B cell (primary cell): Measurements from ENCODE around the gene CFAP61. TPM values are rescaled to one million over a fixed set of nuclear protein-coding genes. Genes with fewer than 3 reads are reported as not detected.

Experiments
- ATAC-seq: fragments of 200-7000 bp; cut with Tn5 transposase; one replicate; pipeline ENCODE4 v1.10.0; 2021; ENCODE audit warnings: low read depth, mild to moderate bottlenecking, moderate number of reproducible peaks, moderate library complexity
- CTCF ChIA-PET: fragments of 350-600 bp; sonication (Branson Sonifier 250); formaldehyde crosslinking; loops from one replicate; lab custom pipeline; 2021; ENCODE audit warnings: antibody characterized with exemption, inconsistent platforms; lab: Charles Lee
- POLR2A ChIA-PET: fragments of 350-600 bp; sonication (Branson Sonifier 250); formaldehyde crosslinking; loops from one replicate; lab custom pipeline; 2021; ENCODE audit warnings: antibody characterized with exemption; lab: Charles Lee
- DNase-seq: peaks from one replicate; pipeline ENCODE4 v3.0.0; 2013
- H2AFZ ChIP-seq: 2 replicates; pipeline ENCODE4 v1.6.1; 2012; ENCODE audit warnings: mild to moderate bottlenecking, low read depth, low read length; ENCODE audit not compliant: insufficient read depth, poor library complexity, severe bottlenecking
- H3K27ac ChIP-seq, 2 donors: 1 replicate in 1 of 2; 2 replicates in 1 of 2; pipeline ENCODE4 v1.5.1; 2012 to 2013; ENCODE audit warnings: low read length in 2 of 2, mild to moderate bottlenecking in 2 of 2, moderate library complexity in 1 of 2
- H3K27me3 ChIP-seq, 4 experiments: fragments of 200-600 bp in 1 of 4; sonication (generic) in 1 of 4; replicated peaks in 1 of 4; 1 replicate in 2 of 4; 2 replicates in 2 of 4; pipeline versions ENCODE4 v1.6.1 to v1.7.0; 2013 to 2016; ENCODE audit warnings: low read length in 3 of 4, mild to moderate bottlenecking in 2 of 4, mixed read lengths in 1 of 4, moderate library complexity in 1 of 4; ENCODE audit not compliant: insufficient read depth in 4 of 4, control insufficient read depth in 3 of 4; ENCODE audit errors: control extremely low read depth in 1 of 4
- H3K36me3 ChIP-seq, 2 experiments: replicated peaks in 1 of 2; 1 replicate in 1 of 2; 2 replicates in 1 of 2; pipeline versions ENCODE4 v1.6.1 to v1.7.1; 2013; ENCODE audit warnings: low read length in 1 of 2; ENCODE audit not compliant: insufficient read depth in 2 of 2, control insufficient read depth in 1 of 2; ENCODE audit errors: control extremely low read depth in 1 of 2, extremely low read depth in 1 of 2
- H3K4me1 ChIP-seq, 2 donors: fragments of 200-600 bp in 1 of 2; sonication (generic) in 1 of 2; 1 replicate in 1 of 2; 2 replicates in 1 of 2; pipeline versions ENCODE4 v1.5.1 to v1.6.1; 2013 to 2017; ENCODE audit warnings: low read length in 2 of 2; ENCODE audit not compliant: control insufficient read depth in 2 of 2, insufficient read depth in 2 of 2
- H3K4me2 ChIP-seq: replicated peaks from 2 replicates; pipeline ENCODE3; 2012; ENCODE audit warnings: mild to moderate bottlenecking, low read depth, low read length; ENCODE audit not compliant: poor library complexity, severe bottlenecking
- H3K4me3 ChIP-seq, 5 experiments: fragments of 200-600 bp in 1 of 5; sonication (generic) in 1 of 5; 1 replicate in 3 of 5; 2 replicates in 2 of 5; pipeline versions ENCODE4 v1.5.1 to v1.7.0; 2011 to 2016; ENCODE audit warnings: low read length in 4 of 5, mild to moderate bottlenecking in 4 of 5, low read depth in 2 of 5, control low read depth in 1 of 5, moderate library complexity in 1 of 5; ENCODE audit not compliant: insufficient read depth in 1 of 5; ENCODE audit errors: control extremely low read depth in 1 of 5, extremely low read depth in 1 of 5
- H3K79me2 ChIP-seq: fragments of 200-600 bp; sonication (generic); one replicate; pipeline ENCODE4 v1.6.0; 2016; ENCODE audit warnings: low read length; ENCODE audit not compliant: control insufficient read depth, insufficient read depth
- H3K9ac ChIP-seq: fragments of 200-600 bp; sonication (generic); 2 replicates; pipeline ENCODE4 v1.6.1; 2017; ENCODE audit warnings: mild to moderate bottlenecking, low read length, moderate library complexity
- H3K9me3 ChIP-seq, 3 donors: one replicate each; pipeline versions ENCODE4 v1.6.1 to v1.7.1; 2013; ENCODE audit warnings: low read length in 2 of 3; ENCODE audit not compliant: control insufficient read depth in 2 of 3, insufficient read depth in 1 of 3; ENCODE audit errors: control extremely low read depth in 1 of 3
- H4K20me1 ChIP-seq: 2 replicates; pipeline ENCODE4 v1.6.0; 2012; ENCODE audit warnings: mild to moderate bottlenecking, low read length; ENCODE audit not compliant: insufficient read depth, control insufficient read depth, poor library complexity, severe bottlenecking
- H3K27ac Mint-ChIP-seq: one replicate; pipeline ENCODE4 v1.8.0; 2021; ENCODE audit warnings: mixed read lengths
- H3K27me3 Mint-ChIP-seq: one replicate; pipeline ENCODE4 v1.8.0; 2021; ENCODE audit warnings: mixed read lengths
- H3K4me1 Mint-ChIP-seq: one replicate; pipeline ENCODE4 v1.8.0; 2021; ENCODE audit warnings: mixed read lengths
- H3K4me3 Mint-ChIP-seq: one replicate; pipeline ENCODE4 v1.8.0; 2021; ENCODE audit warnings: mixed read lengths
- H3K9me3 Mint-ChIP-seq: one replicate; pipeline ENCODE4 v1.8.0; 2022; ENCODE audit warnings: mixed read lengths; ENCODE audit not compliant: insufficient read depth
- EZH2 ChIP-seq: IDR thresholded peaks from 2 replicates; pipeline ENCODE4 v1.6.1; 2012; ENCODE audit warnings: borderline replicate concordance, low read depth, mild to moderate bottlenecking, moderate library complexity, low read length; ENCODE audit not compliant: insufficient read depth, poor library complexity, severe bottlenecking
- WGBS: methylation state at CpG from one replicate; pipeline ENCODE4 v1.1.5; 2013; ENCODE audit warnings: missing lambda C conversion rate; ENCODE audit not compliant: insufficient coverage; 5-methylcytosine and 5-hydroxymethylcytosine counted together
- intact Hi-C: fragments of 100-400 bp; cut with micrococcal nuclease; formaldehyde crosslinking; loops from one replicate; pipeline ENCODE4 v1.10.0; 2022
- polyA plus RNA-seq: library from polyadenylated mRNA; depleted of rRNA; stranded (reverse); fragments of >200 nt; gene quantifications from 2 replicates; pipeline ENCODE4 v1.2.3, GENCODE V29; 2012
- total RNA-seq, 2 donors: library from RNA; stranded (reverse); fragments of 120-200 nt in 1 of 2; gene quantifications; 1 replicate in 1 of 2; 2 replicates in 1 of 2; pipeline versions ENCODE4 v1.2.3 to v1.2.4, GENCODE V29; 2013 to 2022
- TF ChIP-seq, protein P1 (sequence below): fragments of 200-600 bp; IDR thresholded peaks from one replicate; pipeline ENCODE4 v1.8.0; 2022; ENCODE audit warnings: antibody characterized with exemption, mild to moderate bottlenecking

The CFAP61 gene
- total and polyA plus RNA-seq, 2 donors (not counting 1 experiment from before 2014, with no cell fraction given), result not detected

DNA sequence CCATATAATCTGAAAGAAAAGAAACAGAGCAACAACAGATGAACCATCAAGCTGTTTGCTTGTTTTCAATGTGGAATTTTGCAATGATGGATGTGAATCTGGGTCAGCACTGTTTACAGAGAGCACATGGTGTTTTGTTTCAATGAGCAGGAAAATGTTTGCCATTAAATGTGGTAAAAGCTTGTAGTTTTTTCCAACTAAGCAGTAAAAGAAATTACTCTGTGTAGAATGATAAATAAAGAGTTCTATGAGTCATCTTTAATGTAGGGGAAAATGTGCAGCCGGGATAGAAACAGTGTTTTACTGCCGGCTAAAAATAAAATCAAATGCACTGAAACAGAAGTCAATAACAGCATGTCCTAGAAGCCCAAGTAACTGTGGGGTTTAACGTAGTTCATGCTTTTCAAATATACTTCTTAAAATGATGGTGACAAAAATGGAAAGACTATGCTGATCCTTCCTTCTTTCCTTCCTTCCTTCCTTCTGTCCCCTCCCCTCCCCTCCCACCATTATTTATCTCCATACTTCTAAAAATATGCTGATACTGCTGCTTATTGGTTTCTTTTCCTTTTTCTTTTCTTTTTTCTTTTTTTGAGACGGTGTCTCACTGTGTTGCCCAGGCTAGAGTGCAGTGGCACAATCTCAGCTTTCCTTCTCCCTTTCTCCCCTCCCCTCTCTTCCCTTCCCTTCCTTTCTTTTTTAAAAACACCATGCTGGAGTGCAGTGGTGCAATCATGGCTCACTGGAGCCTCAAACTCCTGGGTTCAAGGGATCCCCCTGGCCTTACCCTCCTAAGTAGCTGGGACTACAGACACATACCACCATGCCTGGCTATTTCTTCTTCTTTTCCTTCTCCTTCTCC is 41.5 kb upstream of the CFAP61 start:
- POLR2A ChIA-PET, result no interaction called here
- H3K27me3 ChIP-seq, result peaks cover 0 to 11% (median 5%) of the 10 kb centered on the region in 4 experiments
- intact Hi-C loops, result loop anchor here (10.0 kb wide), 3 partner anchors 196 to 1726 kb away; partner anchors contain the start of genes SMIM26 and ZNF133

More for the DNA sequence above, 41.5 kb upstream of the CFAP61 start:
- Mint-ChIP-seq H3K27me3 (peaks cover 26% of the 10 kb centered on the region), H3K4me3 (no peak overlapping the region), H3K9me3 (no peaks in the 10 kb centered on the region), H3K4me1 (no peaks in the 10 kb centered on the region), H3K27ac (no peak overlapping the region)
- no peaks in the 10 kb centered on the region for H3K4me1 ChIP-seq
- ATAC-seq, result no peak
- H2AFZ ChIP-seq, result no peak overlapping the region
- no peak overlapping the region for H3K4me2 ChIP-seq
- no peaks in the 10 kb centered on the region for H3K9me3 ChIP-seq
- CTCF ChIA-PET, result no interaction called here
- H3K27ac ChIP-seq, result no peak overlapping the region
- H3K4me3 ChIP-seq, result no peak overlapping the region
- WGBS, result 80% methylated on average over 1 of the region's 4 CpGs
- no peaks in the 10 kb centered on the region for H3K36me3 ChIP-seq
- peaks cover 8% of the 10 kb centered on the region for H3K79me2 ChIP-seq
- no peak for TF ChIP-seq EZH2
- TF ChIP-seq, protein P1, sequence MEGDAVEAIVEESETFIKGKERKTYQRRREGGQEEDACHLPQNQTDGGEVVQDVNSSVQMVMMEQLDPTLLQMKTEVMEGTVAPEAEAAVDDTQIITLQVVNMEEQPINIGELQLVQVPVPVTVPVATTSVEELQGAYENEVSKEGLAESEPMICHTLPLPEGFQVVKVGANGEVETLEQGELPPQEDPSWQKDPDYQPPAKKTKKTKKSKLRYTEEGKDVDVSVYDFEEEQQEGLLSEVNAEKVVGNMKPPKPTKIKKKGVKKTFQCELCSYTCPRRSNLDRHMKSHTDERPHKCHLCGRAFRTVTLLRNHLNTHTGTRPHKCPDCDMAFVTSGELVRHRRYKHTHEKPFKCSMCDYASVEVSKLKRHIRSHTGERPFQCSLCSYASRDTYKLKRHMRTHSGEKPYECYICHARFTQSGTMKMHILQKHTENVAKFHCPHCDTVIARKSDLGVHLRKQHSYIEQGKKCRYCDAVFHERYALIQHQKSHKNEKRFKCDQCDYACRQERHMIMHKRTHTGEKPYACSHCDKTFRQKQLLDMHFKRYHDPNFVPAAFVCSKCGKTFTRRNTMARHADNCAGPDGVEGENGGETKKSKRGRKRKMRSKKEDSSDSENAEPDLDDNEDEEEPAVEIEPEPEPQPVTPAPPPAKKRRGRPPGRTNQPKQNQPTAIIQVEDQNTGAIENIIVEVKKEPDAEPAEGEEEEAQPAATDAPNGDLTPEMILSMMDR, result no peak
- H4K20me1 ChIP-seq, result no peaks in the 10 kb centered on the region
- DNase-seq, result no peak
- H3K9ac ChIP-seq, result no peak overlapping the region
